WTC11 (cell line): ENCODE measurements around the gene CLCA2. TPM values are rescaled to one million over a fixed set of nuclear protein-coding genes. Genes with fewer than 3 reads are reported as not detected.
A peak's percentile ranks its signal among the peaks of the same experiment; 100 is the strongest.

Source experiments
- ATAC-seq: fragments of 200-7000 bp; cut with Tn5 transposase; 2 replicates; pipeline ENCODE4 v1.10.0; 2021; ENCODE audit warnings: mild to moderate bottlenecking, moderate library complexity
- CTCF ChIA-PET: fragments of 300-600 bp; sonication (Branson Sonifier 250); formaldehyde crosslinking; loops from one replicate; lab custom pipeline; 2021; ENCODE audit warnings: antibody characterized with exemption; lab: Charles Lee
- POLR2A ChIA-PET: fragments of 350-600 bp; sonication (Branson Sonifier 250); formaldehyde crosslinking; loops from one replicate; lab custom pipeline; 2021; ENCODE audit warnings: antibody characterized with exemption; lab: Charles Lee
- DNase-seq: peaks from one replicate; pipeline ENCODE4 v3.0.0; 2021; ENCODE audit warnings: low spot score
- H3K27ac Mint-ChIP-seq: 2 replicates; pipeline ENCODE4 v1.8.0; 2021; ENCODE audit warnings: mixed read lengths
- H3K27me3 Mint-ChIP-seq: 2 replicates; pipeline ENCODE4 v1.8.0; 2021; ENCODE audit warnings: low read depth, mild to moderate bottlenecking, moderate library complexity, mixed read lengths
- H3K36me3 Mint-ChIP-seq: 2 replicates; pipeline ENCODE4 v1.8.0; 2021; ENCODE audit warnings: mixed read lengths
- H3K4me1 Mint-ChIP-seq: 2 replicates; pipeline ENCODE4 v1.8.0; 2022; ENCODE audit warnings: mixed read lengths
- H3K4me3 Mint-ChIP-seq: 2 replicates; pipeline ENCODE4 v1.8.0; 2021; ENCODE audit warnings: mild to moderate bottlenecking, moderate library complexity, mixed read lengths
- H3K9me3 Mint-ChIP-seq: 2 replicates; pipeline ENCODE4 v1.8.0; 2021; ENCODE audit warnings: mixed read lengths
- AFF4 ChIP-seq: sonication (generic); formaldehyde crosslinking; IDR thresholded peaks from 2 replicates; pipeline ENCODE4 v1.8.1; 2023; ENCODE audit warnings: mild to moderate bottlenecking, missing genetic modification reagents, borderline replicate concordance
- ATF3 ChIP-seq: sonication (generic); formaldehyde crosslinking; conservative IDR thresholded peaks from 2 replicates; pipeline ENCODE4 v1.8.1; 2022; ENCODE audit warnings: mild to moderate bottlenecking, missing genetic modification reagents
- ATF6 ChIP-seq: sonication (generic); formaldehyde crosslinking; IDR thresholded peaks from 2 replicates; pipeline ENCODE4 v1.8.1; 2023; ENCODE audit warnings: mild to moderate bottlenecking, missing genetic modification reagents
- CTCF ChIP-seq: fragments of 200-600 bp; IDR thresholded peaks from 2 replicates; pipeline ENCODE4 v1.8.0; 2022; ENCODE audit warnings: antibody characterized with exemption
- E2F4 ChIP-seq: sonication (generic); formaldehyde crosslinking; IDR thresholded peaks from 2 replicates; pipeline ENCODE4 v1.8.1; 2022; ENCODE audit warnings: low read depth, mild to moderate bottlenecking, moderate library complexity, missing genetic modification reagents, borderline replicate concordance
- FOXJ3 ChIP-seq: sonication (generic); formaldehyde crosslinking; IDR thresholded peaks from 2 replicates; pipeline ENCODE4 v1.9.0; 2021; ENCODE audit warnings: missing genetic modification reagents, mild to moderate bottlenecking, borderline replicate concordance
- FOXK1 ChIP-seq: sonication (generic); formaldehyde crosslinking; IDR thresholded peaks from 2 replicates; pipeline ENCODE4 v1.8.0; 2022; ENCODE audit warnings: mild to moderate bottlenecking, moderate library complexity, missing genetic modification reagents
- HMGA2 ChIP-seq: fragments of 250-450 bp; sonication (Bioruptor Pico); IDR thresholded peaks from 2 replicates; pipeline ENCODE4 v1.4.0; 2021; ENCODE audit warnings: mild to moderate bottlenecking, moderate library complexity
- IRF1 ChIP-seq: sonication (generic); formaldehyde crosslinking; IDR thresholded peaks from 2 replicates; pipeline ENCODE4 v1.8.0; 2023; ENCODE audit warnings: missing genetic modification reagents
- JAZF1 ChIP-seq: fragments of 250-450 bp; sonication (Bioruptor Pico); IDR thresholded peaks from 2 replicates; pipeline ENCODE4 v1.9.0; 2021; ENCODE audit warnings: moderate library complexity, mild to moderate bottlenecking, inconsistent platforms
- MAX ChIP-seq: sonication (generic); formaldehyde crosslinking; IDR thresholded peaks from 2 replicates; pipeline ENCODE4 v1.8.0; 2022; ENCODE audit warnings: mild to moderate bottlenecking, missing genetic modification reagents
- NR1H2 ChIP-seq: sonication (generic); formaldehyde crosslinking; IDR thresholded peaks from 2 replicates; pipeline ENCODE4 v1.9.0; 2021; ENCODE audit warnings: mild to moderate bottlenecking, moderate library complexity, missing genetic modification reagents
- NR2C2 ChIP-seq: sonication (generic); formaldehyde crosslinking; IDR thresholded peaks from 2 replicates; pipeline ENCODE4 v1.8.0; 2022; ENCODE audit warnings: mild to moderate bottlenecking, missing genetic modification reagents
- PRDM15 ChIP-seq: sonication (generic); formaldehyde crosslinking; IDR thresholded peaks from 2 replicates; pipeline ENCODE4 v1.8.0; 2022; ENCODE audit warnings: missing genetic modification reagents
- RELA ChIP-seq: sonication (generic); formaldehyde crosslinking; IDR thresholded peaks from 2 replicates; pipeline ENCODE4 v1.8.1; 2022; ENCODE audit warnings: missing genetic modification reagents, mild to moderate bottlenecking, borderline replicate concordance
- SOX15 ChIP-seq: fragments of 250-450 bp; sonication (Bioruptor Pico); IDR thresholded peaks from 2 replicates; pipeline ENCODE4 v1.9.0; 2021; ENCODE audit warnings: mild to moderate bottlenecking
- ZNF416 ChIP-seq: fragments of 250-450 bp; sonication (Bioruptor Pico); IDR thresholded peaks from 2 replicates; pipeline ENCODE4 v1.9.0; 2021; ENCODE audit warnings: mild to moderate bottlenecking, inconsistent platforms
- total RNA-seq: library from RNA; stranded (reverse); gene quantifications from 3 replicates; pipeline ENCODE4 v1.2.3, GENCODE V29; 2021

CLCA2 gene
- total RNA-seq, 1 experiment from 2014 or later, result 0.07 TPM

GRCh38 chr1:86441997-86442396 is 18.0 kb downstream of the CLCA2 start (continued):
- no peak for TF ChIP-seq ATF6 (CRISPR knock-in tag)
- no peak for TF ChIP-seq CTCF
- TF ChIP-seq, all 79 proteins: peak for 0

- TF ChIP-seq ATF6 (CRISPR knock-in tag), result no peak
- TF ChIP-seq RELA (CRISPR knock-in tag), result no peak
- no peak for TF ChIP-seq NR1H2 (CRISPR knock-in tag)
- no peak for TF ChIP-seq NR2C2 (CRISPR knock-in tag)
- TF ChIP-seq ZNF416, result no peak
- TF ChIP-seq IRF1 (CRISPR knock-in tag), result no peak
- no peak for TF ChIP-seq HMGA2 (CRISPR knock-in tag)
- no peak for TF ChIP-seq E2F4 (CRISPR knock-in tag)
- TF ChIP-seq SOX15 (CRISPR knock-in tag), result no peak
- TF ChIP-seq FOXJ3 (CRISPR knock-in tag), result no peak
- TF ChIP-seq JAZF1 (CRISPR knock-in tag), result no peak
- no peak for TF ChIP-seq MAX (CRISPR knock-in tag)
- no peak for TF ChIP-seq ATF3
- TF ChIP-seq, all 79 proteins: peak for 0
- ChIA-PET CTCF (interaction anchor here (0.6 to 0.7 kb wide), 2 partner anchors 50 to 1140 kb away, joined by 4 to 5 read pairs; partner anchors contain the start of gene ODF2L), POLR2A (no interaction called here)
- no peak overlapping the region for H3K4me3 Mint-ChIP-seq
- no peak for DNase-seq
- H3K4me1 Mint-ChIP-seq, result peaks cover 8% of the 10 kb centered on the region
- no peak overlapping the region for H3K27ac Mint-ChIP-seq
- no peaks in the 10 kb centered on the region for H3K9me3 Mint-ChIP-seq
- ATAC-seq, result peak; percentile 71
- H3K27me3 Mint-ChIP-seq, result no peaks in the 10 kb centered on the region
- no peaks in the 10 kb centered on the region for H3K36me3 Mint-ChIP-seq
Measured at GRCh38 chr1:86445919-86446318, 21.9 kb downstream of the CLCA2 start.

- ATAC-seq (no peak), DNase-seq (no peak)
- H3K4me1 Mint-ChIP-seq, result peaks cover 11% of the 10 kb centered on the region
- TF ChIP-seq AFF4 (CRISPR knock-in tag) (no peak), FOXK1 (no peak), PRDM15 (CRISPR knock-in tag) (no peak)
Measured at GRCh38 chr1:86447198-86447790, 23.3 kb downstream of the CLCA2 start.

More at GRCh38 chr1:86447198-86447790, 23.3 kb downstream of the CLCA2 start:
- H3K36me3 Mint-ChIP-seq, result no peaks in the 10 kb centered on the region
- POLR2A ChIA-PET, result no interaction called here
- H3K27ac Mint-ChIP-seq, result no peak overlapping the region
- no peaks in the 10 kb centered on the region for H3K27me3 Mint-ChIP-seq
- H3K9me3 Mint-ChIP-seq, result no peaks in the 10 kb centered on the region
- CTCF ChIA-PET, result no interaction called here
- no peak overlapping the region for H3K4me3 Mint-ChIP-seq
